GM18519 (cell line): ENCODE measurements around the gene CDKAL1.
"Not testable (repeated sequence)": the region's sequence is repeated elsewhere in the genome, so short reads cannot be mapped to it uniquely, and the experiment has no call there.

Source experiments
- ATAC-seq: cut with Tn5 transposase; IDR thresholded peaks from one replicate; pipeline ENCODE4 v1.9.1; 2021; ENCODE audit warnings: mild to moderate bottlenecking, moderate library complexity; ENCODE audit not compliant: unreplicated experiment, low FRiP score

CDKAL1 gene

GRCh38 chr6:21208796-21209186 lies 674.5 kb downstream of the CDKAL1 start:
- ATAC-seq, result no peak

GRCh38 chr6:21213492-21213891 lies 679.2 kb downstream of the CDKAL1 start:
- ATAC-seq, result peak; percentile 62

GRCh38 chr6:21214738-21215448 lies 680.6 kb downstream of the CDKAL1 start:
- ATAC-seq, result no peak

- no peak for ATAC-seq
Observed at GRCh38 chr6:21219241-21219640, 685.0 kb downstream of the CDKAL1 start.

- ATAC-seq, result no peak
Observed at GRCh38 chr6:21219856-21220255, 685.6 kb downstream of the CDKAL1 start.

- no peak for ATAC-seq
Observed at GRCh38 chr6:21220271-21220987, 686.2 kb downstream of the CDKAL1 start.

GRCh38 chr6:21222656-21223055 lies 688.4 kb downstream of the CDKAL1 start:
- no peak for ATAC-seq

GRCh38 chr6:21225912-21226311 lies 691.7 kb downstream of the CDKAL1 start:
- ATAC-seq, result no peak

- no peak for ATAC-seq
Observed at GRCh38 chr6:21227486-21227885, 693.2 kb downstream of the CDKAL1 start.

- no peak for ATAC-seq
Observed at GRCh38 chr6:21228411-21228810, 694.2 kb downstream of the CDKAL1 start.

- no peak for ATAC-seq
Observed at GRCh38 chr6:21228876-21229460, 694.7 kb downstream of the CDKAL1 start.

GRCh38 chr6:21230536-21230935 lies 696.3 kb downstream of the CDKAL1 start:
- no peak for ATAC-seq

GRCh38 chr6:21235162-21235561 lies 700.9 kb downstream of the CDKAL1 start:
- ATAC-seq, result no peak

GRCh38 chr6:21238208-21238607 lies 704.0 kb downstream of the CDKAL1 start:
- ATAC-seq, result no peak

- no peak for ATAC-seq
Observed at GRCh38 chr6:21240709-21241108, 706.5 kb downstream of the CDKAL1 start.

- no peak for ATAC-seq
Observed at GRCh38 chr6:21241231-21242130, 707.2 kb downstream of the CDKAL1 start.

- no peak for ATAC-seq
Observed at GRCh38 chr6:21244897-21245470, 710.7 kb downstream of the CDKAL1 start.

GRCh38 chr6:21245488-21245887 lies 711.2 kb downstream of the CDKAL1 start:
- no peak for ATAC-seq

- no peak for ATAC-seq
Observed at GRCh38 chr6:21246075-21246474, 711.8 kb downstream of the CDKAL1 start.

- ATAC-seq, result not testable (repeated sequence)
Observed at GRCh38 chr6:21254460-21254859, 720.2 kb downstream of the CDKAL1 start.
